Effector memory CD4-positive, alpha-beta T cell (primary cell): ENCODE measurements around the gene PIGR.

ENCODE experiments used
- DNase-seq, 3 donors: peaks; one replicate each; pipeline ENCODE4 v3.0.0-alpha.2; 2020
- H3K27ac ChIP-seq: 2 replicates; pipeline ENCODE4 v1.7.0; 2013; ENCODE audit warnings: mild to moderate bottlenecking, low read length, moderate library complexity; ENCODE audit not compliant: insufficient read depth, poor library complexity, severe bottlenecking
- H3K27me3 ChIP-seq: replicated peaks from 2 replicates; pipeline ENCODE4 v1.7.0; 2013; ENCODE audit warnings: mild to moderate bottlenecking, low read length; ENCODE audit not compliant: insufficient read depth, control insufficient read depth, poor library complexity, severe bottlenecking
- H3K36me3 ChIP-seq: 2 replicates; pipeline ENCODE4 v1.7.0; 2013; ENCODE audit warnings: mild to moderate bottlenecking, low read length, moderate library complexity; ENCODE audit not compliant: control insufficient read depth, insufficient read depth
- H3K4me1 ChIP-seq: 2 replicates; pipeline ENCODE4 v1.7.0; 2013; ENCODE audit warnings: low read length, mild to moderate bottlenecking; ENCODE audit not compliant: control insufficient read depth, insufficient read depth, poor library complexity, severe bottlenecking
- H3K4me3 ChIP-seq: 2 replicates; pipeline ENCODE4 v1.7.0; 2013; ENCODE audit warnings: low read length, low read depth, mild to moderate bottlenecking; ENCODE audit not compliant: insufficient read depth, poor library complexity, severe bottlenecking
- H3K9me3 ChIP-seq: 2 replicates; pipeline ENCODE4 v1.7.0; 2013; ENCODE audit warnings: mild to moderate bottlenecking, low read length, moderate library complexity; ENCODE audit not compliant: control insufficient read depth
- total RNA-seq, 3 donors: gene quantifications; one replicate each; lab custom pipeline; 2026; lab: John Stamatoyannopoulos, UW

The PIGR gene, protein sequence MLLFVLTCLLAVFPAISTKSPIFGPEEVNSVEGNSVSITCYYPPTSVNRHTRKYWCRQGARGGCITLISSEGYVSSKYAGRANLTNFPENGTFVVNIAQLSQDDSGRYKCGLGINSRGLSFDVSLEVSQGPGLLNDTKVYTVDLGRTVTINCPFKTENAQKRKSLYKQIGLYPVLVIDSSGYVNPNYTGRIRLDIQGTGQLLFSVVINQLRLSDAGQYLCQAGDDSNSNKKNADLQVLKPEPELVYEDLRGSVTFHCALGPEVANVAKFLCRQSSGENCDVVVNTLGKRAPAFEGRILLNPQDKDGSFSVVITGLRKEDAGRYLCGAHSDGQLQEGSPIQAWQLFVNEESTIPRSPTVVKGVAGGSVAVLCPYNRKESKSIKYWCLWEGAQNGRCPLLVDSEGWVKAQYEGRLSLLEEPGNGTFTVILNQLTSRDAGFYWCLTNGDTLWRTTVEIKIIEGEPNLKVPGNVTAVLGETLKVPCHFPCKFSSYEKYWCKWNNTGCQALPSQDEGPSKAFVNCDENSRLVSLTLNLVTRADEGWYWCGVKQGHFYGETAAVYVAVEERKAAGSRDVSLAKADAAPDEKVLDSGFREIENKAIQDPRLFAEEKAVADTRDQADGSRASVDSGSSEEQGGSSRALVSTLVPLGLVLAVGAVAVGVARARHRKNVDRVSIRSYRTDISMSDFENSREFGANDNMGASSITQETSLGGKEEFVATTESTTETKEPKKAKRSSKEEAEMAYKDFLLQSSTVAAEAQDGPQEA
- total RNA-seq = 0 to 0.09 (median 0) reads per million in 3 donors

DNA sequence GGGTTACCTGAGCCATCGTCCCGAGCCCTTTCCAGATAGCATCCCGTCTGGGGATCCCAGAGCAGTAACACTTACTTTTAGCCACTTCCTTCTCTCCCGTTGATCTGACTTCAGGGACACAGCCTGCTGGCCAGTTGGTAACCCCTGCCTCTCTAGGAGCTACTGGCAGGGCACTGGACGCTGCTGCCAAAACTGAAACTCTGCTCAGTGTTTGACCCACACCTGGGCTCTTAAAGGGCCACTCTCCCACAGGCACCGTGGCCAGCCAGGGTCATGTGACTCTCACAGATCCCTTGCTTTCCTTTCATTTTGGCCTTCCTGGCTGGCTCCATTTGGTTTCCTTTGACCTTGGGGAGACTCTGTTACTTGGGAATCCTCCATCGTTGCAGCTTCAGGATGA, at the start of gene PIGR:
TSS of gene PIGR (minus strand) at position 206 of the 400 bp plus-strand sequence. CDS start 5,935 bp downstream, outside the sequence.
- DNase-seq = no peak
- no peaks in the 10 kb centered on the region for H3K9me3 ChIP-seq
- H3K4me3 ChIP-seq = no peak within 1 kb of the TSS
- H3K4me1 ChIP-seq = no peaks in the 10 kb centered on the region
- H3K27me3 ChIP-seq = no peaks in the 10 kb centered on the region
- H3K36me3 ChIP-seq = no peaks in the 10 kb centered on the region
- H3K27ac ChIP-seq = no peak within 1 kb of the TSS

DNA sequence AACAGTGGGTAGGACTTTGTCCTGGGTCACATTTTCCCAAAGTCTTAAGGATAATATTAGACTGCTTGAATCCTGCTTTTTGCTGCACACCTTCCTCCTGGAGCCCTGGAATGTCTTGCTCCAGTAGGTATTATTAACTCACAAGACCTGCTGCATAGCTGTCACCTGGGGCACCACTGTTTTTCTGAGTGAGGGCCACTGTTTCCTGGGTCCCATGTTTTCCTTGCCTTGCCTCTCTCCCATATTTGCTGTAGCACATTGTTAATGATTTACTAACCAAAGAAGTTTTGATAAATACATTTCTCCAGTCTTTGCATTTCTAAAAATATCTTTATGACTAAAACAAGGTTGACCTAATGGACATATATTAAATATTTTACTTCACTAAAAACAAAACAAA, 46.5 kb upstream of the PIGR start:
- Histone ChIP-seq H3K4me3 (no peak overlapping the region), H3K27ac (no peak overlapping the region), H3K4me1 (no peaks in the 10 kb centered on the region), H3K27me3 (peaks cover 6% of the 10 kb centered on the region), H3K9me3 (no peaks in the 10 kb centered on the region), H3K36me3 (no peaks in the 10 kb centered on the region)
- DNase-seq = no peak

DNA sequence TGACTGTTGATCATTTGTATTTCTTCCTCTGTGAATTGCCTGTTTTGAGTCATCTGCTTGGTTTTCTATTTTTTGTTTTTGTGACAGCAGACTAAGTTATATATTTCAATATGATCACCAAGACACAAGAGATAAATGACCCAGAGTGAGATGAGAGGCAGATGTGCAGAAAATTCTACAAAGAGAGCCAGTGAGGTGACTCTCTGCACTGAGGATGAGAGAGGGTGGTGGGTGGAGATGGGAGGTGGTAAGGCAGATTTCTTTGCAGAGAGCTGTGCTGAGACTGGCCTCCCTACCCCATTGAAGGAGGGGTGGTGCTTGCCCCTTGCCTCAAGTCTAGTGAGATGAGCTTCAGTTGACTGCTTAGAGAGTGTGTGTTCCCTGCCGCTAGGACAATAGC, 41.6 kb upstream of the PIGR start:
- peaks cover 6% of the 10 kb centered on the region for H3K27me3 ChIP-seq
- DNase-seq = no peak

DNA sequence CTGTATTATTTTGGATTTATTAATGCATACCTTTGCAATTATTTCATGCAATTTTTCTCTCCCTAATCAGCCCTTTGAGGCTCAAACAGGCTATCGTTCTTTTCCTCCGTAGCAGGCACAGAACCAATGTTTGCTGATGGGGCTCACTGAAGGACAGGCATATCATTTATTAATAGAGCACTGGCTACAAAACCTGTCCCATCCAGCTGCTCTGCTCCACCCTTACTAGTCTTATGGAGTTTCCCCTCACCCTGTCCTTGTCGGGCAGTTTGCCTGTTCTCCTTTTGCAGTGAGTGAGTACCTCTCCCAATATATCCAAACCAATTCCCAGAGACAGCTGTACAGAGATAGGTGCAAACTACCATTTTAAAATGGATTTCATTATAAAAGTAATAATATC, 40.6 kb upstream of the PIGR start:
- Histone ChIP-seq H3K4me3 (no peak overlapping the region), H3K36me3 (no peaks in the 10 kb centered on the region), H3K27ac (no peak overlapping the region), H3K4me1 (no peaks in the 10 kb centered on the region), H3K27me3 (peaks cover 4% of the 10 kb centered on the region), H3K9me3 (no peaks in the 10 kb centered on the region)
- no peak for DNase-seq

More for the DNA sequence above, 41.6 kb upstream of the PIGR start:
- H3K4me1 ChIP-seq = no peaks in the 10 kb centered on the region
- H3K36me3 ChIP-seq = no peaks in the 10 kb centered on the region
- no peak overlapping the region for H3K27ac ChIP-seq
- H3K4me3 ChIP-seq = no peak overlapping the region
- no peaks in the 10 kb centered on the region for H3K9me3 ChIP-seq

DNA sequence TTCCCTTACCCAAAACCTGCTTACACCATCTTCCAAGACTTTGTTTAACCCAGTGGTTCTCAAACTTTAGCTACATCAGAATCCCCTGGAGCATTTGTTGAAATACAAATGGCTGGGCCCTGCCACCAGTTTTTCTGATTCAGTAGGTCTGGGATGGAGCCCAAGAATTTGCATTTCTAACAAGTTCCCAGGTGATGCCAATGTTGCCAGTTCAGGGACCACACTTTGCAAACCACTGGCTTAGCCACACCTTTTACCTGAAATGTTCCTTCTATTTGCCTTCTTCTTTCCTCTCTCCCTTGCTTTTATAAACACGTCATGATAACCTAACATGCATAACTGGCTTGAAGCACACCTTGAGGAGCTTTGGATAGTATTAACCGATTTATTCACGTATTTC, 40.1 kb upstream of the PIGR start:
- Histone ChIP-seq H3K27me3 (peaks cover 3% of the 10 kb centered on the region), H3K4me1 (no peaks in the 10 kb centered on the region), H3K27ac (no peak overlapping the region), H3K9me3 (no peaks in the 10 kb centered on the region), H3K36me3 (no peaks in the 10 kb centered on the region), H3K4me3 (no peak overlapping the region)
- no peak for DNase-seq

DNA sequence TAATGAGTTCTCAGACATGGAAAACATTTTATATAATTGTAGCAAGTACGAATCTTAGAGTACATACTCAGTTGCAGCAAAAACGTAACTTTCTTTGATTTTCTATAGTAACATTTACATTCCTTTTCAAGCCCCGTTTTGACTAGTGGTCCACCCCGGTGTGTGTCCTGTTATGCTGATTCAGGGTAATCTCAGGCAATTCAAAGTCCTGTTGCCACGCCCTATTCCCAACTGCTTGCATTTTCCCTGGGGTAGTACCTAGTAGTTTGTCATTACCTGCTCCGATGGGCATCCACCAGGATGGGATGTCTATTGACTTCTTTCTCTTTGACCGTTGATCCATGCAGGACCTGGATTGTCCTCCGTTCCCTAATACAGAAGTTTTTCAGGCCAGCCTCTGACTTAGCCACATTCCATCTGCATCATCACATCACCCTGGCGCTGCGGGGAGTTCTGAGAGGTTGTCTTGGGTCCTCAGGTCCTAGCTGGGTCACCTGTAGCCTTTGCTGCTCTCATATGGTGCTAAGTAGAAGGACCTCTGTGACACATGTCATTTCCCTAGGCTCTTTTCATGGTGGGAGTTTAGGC, 39.0 kb upstream of the PIGR start:
- no peak overlapping the region for H3K27ac ChIP-seq
- no peaks in the 10 kb centered on the region for H3K9me3 ChIP-seq
- H3K36me3 ChIP-seq = no peaks in the 10 kb centered on the region
- H3K4me1 ChIP-seq = no peaks in the 10 kb centered on the region
- peaks cover under 1% of the 10 kb centered on the region for H3K27me3 ChIP-seq
- H3K4me3 ChIP-seq = no peak overlapping the region
- no peak for DNase-seq

DNA sequence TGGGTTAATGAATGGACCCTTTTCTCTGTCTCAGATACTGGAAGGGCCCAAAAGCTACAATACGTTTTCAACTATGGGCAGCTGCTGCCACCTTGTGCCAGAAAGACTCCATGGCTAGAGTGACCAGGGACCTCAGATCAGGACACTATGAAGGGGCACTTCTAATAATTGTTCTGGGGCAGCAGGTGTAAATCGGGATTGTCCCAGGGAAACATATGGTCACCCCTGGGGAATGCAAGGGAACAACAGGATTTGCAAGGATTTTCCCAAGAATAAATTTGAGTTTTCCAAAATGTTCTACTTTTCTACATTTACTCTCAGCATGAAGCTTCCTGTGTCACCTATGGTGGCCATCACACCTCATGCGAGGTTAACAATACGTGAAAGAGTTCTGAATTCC, 36.0 kb upstream of the PIGR start:
- H3K27me3 ChIP-seq = no peaks in the 10 kb centered on the region
- H3K27ac ChIP-seq = no peak overlapping the region
- H3K4me3 ChIP-seq = no peak overlapping the region
- peak; percentile 23 to 48 (median 27) for DNase-seq
- no peaks in the 10 kb centered on the region for H3K36me3 ChIP-seq
- H3K4me1 ChIP-seq = no peaks in the 10 kb centered on the region
- no peaks in the 10 kb centered on the region for H3K9me3 ChIP-seq

DNA sequence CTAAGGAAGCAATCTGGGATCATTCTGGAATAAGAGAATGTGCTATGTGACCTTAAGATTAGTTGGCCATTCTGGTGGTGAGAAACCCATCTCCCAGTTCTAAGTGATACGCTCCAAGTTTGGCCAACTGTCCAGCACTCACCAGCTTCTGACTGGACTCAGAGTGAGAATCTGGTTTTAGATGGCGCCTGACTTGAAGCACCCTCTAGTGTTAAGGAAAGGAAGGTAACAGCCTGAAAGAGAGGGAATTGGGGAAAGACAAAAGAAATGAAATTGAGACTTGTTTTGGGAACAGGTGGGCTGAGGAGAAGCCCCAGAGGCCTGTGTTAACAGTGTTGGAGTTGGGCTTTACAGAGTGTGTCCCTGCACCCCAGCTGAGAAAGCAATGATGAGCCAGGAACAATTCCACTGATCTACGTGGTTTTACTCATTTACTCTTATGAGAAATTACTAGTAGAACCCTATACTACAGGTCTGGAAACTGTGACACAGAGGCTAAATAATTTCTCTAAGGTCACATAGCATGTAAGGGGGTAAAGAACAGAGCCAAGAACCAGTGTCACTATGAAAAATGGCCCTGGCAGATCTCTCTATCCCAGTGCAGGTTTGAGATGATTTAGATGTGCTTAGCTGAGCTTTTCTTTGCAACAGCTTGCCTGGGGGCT, 33.2 kb upstream of the PIGR start:
- Histone ChIP-seq H3K4me1 (no peaks in the 10 kb centered on the region), H3K9me3 (no peaks in the 10 kb centered on the region), H3K27me3 (no peaks in the 10 kb centered on the region), H3K4me3 (no peak overlapping the region), H3K36me3 (no peaks in the 10 kb centered on the region), H3K27ac (no peak overlapping the region)
- no peak for DNase-seq

DNA sequence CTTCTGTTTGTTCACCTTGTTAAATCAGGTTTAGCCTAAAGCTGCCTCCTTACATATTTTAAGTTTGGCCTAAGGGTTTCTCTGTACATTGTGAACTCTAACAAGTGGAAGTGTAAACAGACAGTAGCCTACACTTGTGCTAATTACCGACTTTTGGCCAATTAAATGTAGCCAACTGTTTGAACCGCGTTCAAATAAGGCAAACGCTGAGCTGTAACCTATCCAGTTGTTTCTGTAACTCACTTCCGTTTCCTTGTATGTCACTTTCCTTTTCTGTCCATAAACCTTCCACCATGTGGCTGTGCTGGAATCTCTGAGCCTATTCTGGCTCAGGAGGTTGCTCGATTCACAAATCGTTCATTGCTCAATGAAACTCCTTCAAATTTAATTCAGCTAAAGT, 32.0 kb upstream of the PIGR start:
- no peaks in the 10 kb centered on the region for H3K27me3 ChIP-seq
- no peaks in the 10 kb centered on the region for H3K4me1 ChIP-seq
- no peak overlapping the region for H3K4me3 ChIP-seq
- no peak for DNase-seq
- H3K36me3 ChIP-seq = no peaks in the 10 kb centered on the region
- H3K9me3 ChIP-seq = no peaks in the 10 kb centered on the region
- no peak overlapping the region for H3K27ac ChIP-seq
